GM23248 (cell line): ENCODE measurements around the gene GRIA3. TPM values are rescaled to one million over a fixed set of nuclear protein-coding genes. Genes with fewer than 3 reads are reported as not detected.

Experiments used
- DNase-seq: peaks from one replicate; pipeline ENCODE4 v3.0.0-alpha.2; 2015
- H2AFZ ChIP-seq: fragments of 200-600 bp; sonication (generic); 2 replicates; pipeline ENCODE4 v1.6.1; 2016; ENCODE audit warnings: antibody characterized with exemption
- H3F3A ChIP-seq: fragments of 200-600 bp; sonication (generic); 2 replicates; pipeline ENCODE4 v1.6.1; 2016; ENCODE audit warnings: mild to moderate bottlenecking, antibody characterized with exemption, mixed run types; ENCODE audit not compliant: insufficient read depth
- H3K27ac ChIP-seq: fragments of 200-600 bp; sonication (generic); 2 replicates; pipeline ENCODE4 v1.5.1; 2016; ENCODE audit warnings: mild to moderate bottlenecking
- H3K27me3 ChIP-seq: fragments of 200-600 bp; sonication (generic); replicated peaks from 2 replicates; pipeline ENCODE4 v1.6.1; 2016; ENCODE audit warnings: mild to moderate bottlenecking; ENCODE audit not compliant: insufficient read depth
- H3K36me3 ChIP-seq: fragments of 200-600 bp; sonication (generic); 2 replicates; pipeline ENCODE4 v1.6.1; 2016; ENCODE audit warnings: low read depth, mild to moderate bottlenecking
- H3K4me1 ChIP-seq: fragments of 200-600 bp; sonication (generic); 2 replicates; pipeline ENCODE4 v1.6.1; 2016; ENCODE audit warnings: mild to moderate bottlenecking; ENCODE audit not compliant: insufficient read depth
- H3K4me2 ChIP-seq: fragments of 200-600 bp; sonication (generic); one replicate; pipeline ENCODE4 v1.6.1; 2016; ENCODE audit warnings: mild to moderate bottlenecking; ENCODE audit not compliant: unreplicated experiment
- H3K4me3 ChIP-seq: fragments of 200-600 bp; sonication (generic); 2 replicates; pipeline ENCODE4 v1.5.1; 2016; ENCODE audit warnings: mild to moderate bottlenecking
- H3K79me2 ChIP-seq: fragments of 200-600 bp; sonication (generic); 2 replicates; pipeline ENCODE4 v1.6.1; 2016; ENCODE audit warnings: mild to moderate bottlenecking; ENCODE audit not compliant: insufficient read depth
- H3K9ac ChIP-seq: fragments of 200-600 bp; sonication (generic); 2 replicates; pipeline ENCODE4 v1.6.1; 2016; ENCODE audit warnings: mild to moderate bottlenecking
- H3K9me2 ChIP-seq: fragments of 200-600 bp; sonication (generic); 2 replicates; pipeline ENCODE4 v1.6.1; 2016; ENCODE audit warnings: mixed run types, mild to moderate bottlenecking, moderate library complexity; ENCODE audit not compliant: insufficient read depth
- H3K9me3 ChIP-seq: fragments of 200-600 bp; sonication (generic); one replicate; pipeline ENCODE4 v1.6.1; 2017; ENCODE audit warnings: low read depth
- H4K20me1 ChIP-seq: fragments of 200-600 bp; sonication (generic); 2 replicates; pipeline ENCODE4 v1.6.0; 2016; ENCODE audit not compliant: insufficient read depth
- EZH2 ChIP-seq: fragments of 200-600 bp; sonication (generic); IDR thresholded peaks from 2 replicates; pipeline ENCODE4 v1.6.1; 2018; ENCODE audit warnings: antibody characterized with exemption, mild to moderate bottlenecking; ENCODE audit not compliant: insufficient read depth, poor library complexity, severe bottlenecking
- EZH2phosphoT487 ChIP-seq: fragments of 200-600 bp; sonication (generic); IDR thresholded peaks from 2 replicates; pipeline ENCODE4 v1.6.1; 2018; ENCODE audit warnings: antibody characterized with exemption, moderate library complexity, mild to moderate bottlenecking, low read depth; ENCODE audit not compliant: insufficient read depth
- WGBS, 2 experiments: methylation state at CpG; one replicate each; pipeline ENCODE4 v1.1.6; 2015 to 2017; ENCODE audit warnings: low lambda C conversion rate in 2 of 2, low coverage in 1 of 2; ENCODE audit errors: missing lambda C conversion rate in 2 of 2; 5-methylcytosine and 5-hydroxymethylcytosine counted together
- in situ Hi-C: fragments of 300-500 bp; cut with MboI; formaldehyde crosslinking; loops from 2 replicates; pipeline ENCODE4 v1.15.0; 2020
- polyA plus RNA-seq: library from polyadenylated mRNA; unstranded; fragments of >200 nt; fragmentation: Nextera tagmentation; extraction: Ambion mirVana; gene quantifications from 2 replicates; pipeline ENCODE4 v1.2.1, GENCODE V29; 2016
- total RNA-seq: library from RNA; depleted of rRNA; stranded (reverse); fragments of >200 nt; shearing (Covaris generic); gene quantifications from 2 replicates; pipeline ENCODE4 v1.2.3, GENCODE V29; 2014

The GRIA3 gene
- total and polyA plus RNA-seq, 2 experiments from 2014 or later: 36.0 to 52.4 TPM

GRCh38 chrX:123422875-123423274 lies 238.8 kb downstream of the GRIA3 start:
- in situ Hi-C loops: no loop called here
- no peak overlapping the region for H3K4me2 ChIP-seq
- no peaks in the 10 kb centered on the region for H4K20me1 ChIP-seq
- peak; percentile 60 for DNase-seq
- H3K9ac ChIP-seq: no peak overlapping the region
- no peaks in the 10 kb centered on the region for H3K27me3 ChIP-seq
- TF ChIP-seq EZH2phosphoT487 (no peak), EZH2 (no peak)
- WGBS, 2 experiments: 7 to 25% methylated on average over 1 of the region's 1 CpG
- no peaks in the 10 kb centered on the region for H3K9me2 ChIP-seq
- no peak overlapping the region for H3K27ac ChIP-seq
- no peak overlapping the region for H2AFZ ChIP-seq
- no peak overlapping the region for H3K4me3 ChIP-seq
- no peaks in the 10 kb centered on the region; the same call in 1 of the 2 replicates for H3K36me3 ChIP-seq
- H3F3A ChIP-seq: peaks cover 37% of the 10 kb centered on the region
- no peaks in the 10 kb centered on the region for H3K9me3 ChIP-seq
- no peaks in the 10 kb centered on the region for H3K79me2 ChIP-seq
- H3K4me1 ChIP-seq: peaks cover 29% of the 10 kb centered on the region

GRCh38 chrX:123424546-123424945 lies 240.5 kb downstream of the GRIA3 start:
- H3K36me3 ChIP-seq: no peaks in the 10 kb centered on the region; the same call in 1 of the 2 replicates
- H3K9me2 ChIP-seq: no peaks in the 10 kb centered on the region
- peaks cover 37% of the 10 kb centered on the region for H3F3A ChIP-seq
- no peaks in the 10 kb centered on the region for H4K20me1 ChIP-seq
- peaks cover 29% of the 10 kb centered on the region for H3K4me1 ChIP-seq
- H3K27ac ChIP-seq: peak overlapping the region; percentile 70
- H3K27me3 ChIP-seq: no peaks in the 10 kb centered on the region
- TF ChIP-seq EZH2phosphoT487: 0 out of 2 replicates have a peak, but pooled peaks have one; percentile 65
- TF ChIP-seq EZH2: no peak
- no peak overlapping the region for H3K4me3 ChIP-seq
- H3K9me3 ChIP-seq: no peaks in the 10 kb centered on the region
- H3K9ac ChIP-seq: no peak overlapping the region
- H2AFZ ChIP-seq: no peak overlapping the region
- peak overlapping the region; percentile 80 for H3K4me2 ChIP-seq
- H3K79me2 ChIP-seq: no peaks in the 10 kb centered on the region
- peak; percentile 78 for DNase-seq
- in situ Hi-C loops: no loop called here

GRCh38 chrX:123425471-123425870 lies 241.4 kb downstream of the GRIA3 start:
- in situ Hi-C loops: no loop called here
- Histone ChIP-seq H4K20me1 (no peaks in the 10 kb centered on the region), H3K4me2 (peak overlapping the region; percentile 80), H3K36me3 (no peaks in the 10 kb centered on the region), H2AFZ (no peak overlapping the region), H3K27me3 (no peaks in the 10 kb centered on the region), H3K9me2 (no peaks in the 10 kb centered on the region), H3F3A (peaks cover 37% of the 10 kb centered on the region), H3K79me2 (no peaks in the 10 kb centered on the region), H3K9me3 (no peaks in the 10 kb centered on the region), H3K27ac (peak overlapping the region; percentile 70), H3K4me3 (peak overlapping the region; percentile 40), H3K9ac (peak overlapping the region; percentile 55), H3K4me1 (peaks cover 29% of the 10 kb centered on the region)
- no peak for TF ChIP-seq EZH2phosphoT487
- TF ChIP-seq EZH2: no peak
- WGBS, 2 experiments: 4 to 7% methylated on average over 2 of the region's 2 CpGs
- peak; percentile 50 for DNase-seq

- Histone ChIP-seq H4K20me1 (no peaks in the 10 kb centered on the region), H3K4me3 (peak overlapping the region; percentile 40), H3K9me3 (no peaks in the 10 kb centered on the region), H3K9ac (peak overlapping the region; percentile 55), H3K27me3 (no peaks in the 10 kb centered on the region), H3K4me2 (peak overlapping the region; percentile 80), H3F3A (peaks cover 37% of the 10 kb centered on the region), H3K79me2 (no peaks in the 10 kb centered on the region), H3K4me1 (peaks cover 29% of the 10 kb centered on the region), H3K36me3 (no peaks in the 10 kb centered on the region), H3K27ac (peak overlapping the region; percentile 70), H2AFZ (no peak overlapping the region), H3K9me2 (no peaks in the 10 kb centered on the region)
- no peak for TF ChIP-seq EZH2
- TF ChIP-seq EZH2phosphoT487: no peak
- 0% methylated on average over 3 of the region's 3 CpGs for WGBS, 2 experiments
- in situ Hi-C loops: no loop called here
- peak; percentile 69 for DNase-seq
These were observed 241.8 kb downstream of the GRIA3 start for GRCh38 chrX:123425904-123426303.
